GM21619 (cell line): ENCODE measurements around the gene PRMT1.

ENCODE experiments used
- ATAC-seq: cut with Tn5 transposase; IDR thresholded peaks from one replicate; pipeline ENCODE4 v1.9.1; 2021; ENCODE audit not compliant: unreplicated experiment

Gene PRMT1

DNA sequence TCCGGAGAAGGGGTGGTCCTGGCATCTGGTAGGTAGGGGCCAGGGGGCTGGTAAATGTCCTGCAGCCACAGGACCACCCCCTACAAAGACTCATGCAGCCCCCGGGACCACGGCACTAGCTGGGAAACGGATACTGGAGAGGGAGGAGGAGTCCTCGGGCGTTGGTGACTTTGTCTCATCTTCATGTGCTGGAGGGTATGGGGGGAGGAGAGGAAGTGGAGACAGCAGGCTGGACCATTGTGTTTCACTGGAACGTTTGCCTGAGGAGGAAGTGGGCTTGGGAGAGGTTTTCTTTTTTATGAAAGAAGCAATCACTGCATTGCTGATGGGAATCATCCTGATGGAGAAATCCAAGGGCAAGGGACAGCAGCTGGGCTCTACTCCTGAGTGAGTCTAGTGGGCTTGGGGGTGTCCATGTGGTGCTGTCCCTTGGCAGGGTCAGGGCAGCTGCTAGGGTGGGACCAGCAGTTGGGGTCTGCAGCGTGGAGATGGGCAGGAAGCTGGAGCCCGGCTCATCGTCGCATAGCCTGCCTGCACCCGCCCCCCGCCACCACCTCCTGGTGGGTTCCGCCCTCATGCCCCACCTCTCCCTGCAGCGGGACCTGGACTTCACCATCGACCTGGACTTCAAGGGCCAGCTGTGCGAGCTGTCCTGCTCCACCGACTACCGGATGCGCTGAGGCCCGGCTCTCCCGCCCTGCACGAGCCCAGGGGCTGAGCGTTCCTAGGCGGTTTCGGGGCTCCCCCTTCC, 10.7 kb downstream of the PRMT1 start:
- ATAC-seq: no peak

DNA sequence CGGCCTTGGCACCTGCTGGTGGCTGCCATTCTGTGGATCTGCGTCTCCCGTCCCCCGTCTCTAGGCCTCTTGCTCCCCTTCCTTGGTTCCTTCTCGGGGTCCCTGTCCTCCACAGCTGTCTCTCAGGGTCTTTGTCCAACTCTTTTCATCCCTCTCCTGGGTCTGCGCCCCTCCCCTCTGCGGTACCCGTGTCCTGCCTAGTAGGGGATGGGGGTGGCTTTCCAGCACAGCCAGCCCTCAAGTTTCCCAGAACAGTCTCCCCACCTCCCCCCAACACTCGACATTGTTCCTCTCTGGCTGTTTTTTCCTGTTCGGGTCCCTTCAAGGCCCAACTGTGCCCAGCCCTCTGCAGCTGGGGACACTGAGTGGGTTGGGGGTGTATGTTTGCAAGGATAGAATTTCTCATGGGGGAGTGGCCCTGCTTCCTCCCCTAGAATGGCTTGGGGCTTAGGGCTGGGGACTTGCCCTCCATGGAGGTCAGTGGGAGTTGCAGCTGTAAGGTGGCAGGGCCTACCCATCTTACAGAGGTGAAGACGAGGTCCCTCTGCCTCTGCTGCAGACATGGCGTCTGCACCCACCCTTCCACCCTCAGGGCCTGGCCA, 11.6 kb downstream of the PRMT1 start:
- ATAC-seq: no peak

DNA sequence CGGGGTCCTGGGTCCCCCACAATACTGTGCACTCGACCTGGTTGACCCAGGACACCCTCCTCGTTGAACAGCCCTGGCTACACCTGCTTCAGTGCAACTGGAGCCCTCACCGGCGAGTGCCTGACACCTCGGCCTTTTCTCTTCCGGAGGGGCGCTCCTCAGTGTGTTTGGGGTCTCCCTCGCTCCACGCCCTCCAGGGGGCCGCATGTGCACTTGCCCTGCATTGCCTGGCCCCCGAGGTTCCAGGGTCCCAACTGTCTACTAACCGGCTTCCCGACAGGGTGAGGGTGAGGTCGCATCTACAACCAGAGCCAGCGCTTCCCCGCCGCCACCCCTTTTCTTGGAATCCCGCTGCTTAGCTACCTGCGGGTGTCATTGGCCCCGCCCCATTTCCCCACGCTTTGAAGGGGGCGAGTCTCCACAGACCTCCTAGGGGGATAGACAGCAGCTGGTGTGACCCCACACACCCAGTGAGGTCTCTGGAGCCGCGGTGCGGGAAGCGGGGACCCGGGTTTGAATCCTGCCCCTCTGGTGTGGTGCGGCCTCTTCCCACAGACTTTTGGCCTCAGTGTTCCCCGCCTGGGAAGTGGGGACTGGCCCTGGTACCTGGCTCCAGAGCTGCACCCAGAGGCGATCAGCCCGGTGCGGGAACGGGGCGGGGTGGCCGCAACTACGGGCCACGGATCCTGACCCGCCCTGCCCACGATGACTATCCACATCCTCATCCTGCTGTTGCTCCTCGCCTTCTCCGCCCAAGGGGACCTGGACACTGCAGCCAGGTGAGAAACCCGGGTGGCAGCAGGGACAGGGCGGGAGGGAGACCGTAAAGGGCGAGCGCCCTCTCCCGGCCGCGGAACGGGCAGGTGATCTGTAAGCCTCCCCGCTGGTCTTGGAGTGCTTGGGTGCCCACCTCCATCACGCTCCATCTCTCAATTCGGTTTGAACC, 12.3 kb downstream of the PRMT1 start, which contains the start of gene ADM5:
Gene ADM5 (plus strand): TSS at position 462 of the 946 bp plus-strand sequence. CDS start 244 bp downstream, at position 706.
- no peak for ATAC-seq

DNA sequence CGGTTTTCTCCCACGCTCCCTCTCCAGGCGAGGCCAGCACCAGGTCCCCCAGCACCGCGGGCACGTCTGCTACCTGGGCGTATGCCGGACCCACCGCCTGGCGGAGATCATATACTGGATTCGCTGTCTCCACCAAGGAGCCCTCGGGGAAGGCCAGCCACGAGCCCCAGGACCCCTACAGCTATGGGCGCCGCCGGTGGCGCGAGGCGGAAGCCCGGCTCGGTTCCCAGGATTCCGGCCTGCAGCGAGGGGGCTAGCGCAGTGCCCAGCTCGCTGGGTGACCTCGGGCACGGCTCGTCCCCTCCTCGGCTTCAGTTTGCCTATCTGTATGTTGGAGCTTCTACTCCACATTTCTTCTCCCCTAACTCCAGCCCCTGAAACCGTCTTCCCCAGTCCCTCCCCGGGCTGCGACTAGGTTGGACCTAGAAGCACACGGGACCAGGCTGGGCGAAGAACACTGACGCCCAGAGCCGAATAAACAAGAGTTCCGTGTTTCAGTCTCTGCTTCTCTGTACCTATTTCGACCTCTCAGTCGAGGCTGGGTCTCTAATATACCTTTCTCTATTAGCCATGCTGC, 13.1 kb downstream of the PRMT1 start:
- no peak for ATAC-seq

DNA sequence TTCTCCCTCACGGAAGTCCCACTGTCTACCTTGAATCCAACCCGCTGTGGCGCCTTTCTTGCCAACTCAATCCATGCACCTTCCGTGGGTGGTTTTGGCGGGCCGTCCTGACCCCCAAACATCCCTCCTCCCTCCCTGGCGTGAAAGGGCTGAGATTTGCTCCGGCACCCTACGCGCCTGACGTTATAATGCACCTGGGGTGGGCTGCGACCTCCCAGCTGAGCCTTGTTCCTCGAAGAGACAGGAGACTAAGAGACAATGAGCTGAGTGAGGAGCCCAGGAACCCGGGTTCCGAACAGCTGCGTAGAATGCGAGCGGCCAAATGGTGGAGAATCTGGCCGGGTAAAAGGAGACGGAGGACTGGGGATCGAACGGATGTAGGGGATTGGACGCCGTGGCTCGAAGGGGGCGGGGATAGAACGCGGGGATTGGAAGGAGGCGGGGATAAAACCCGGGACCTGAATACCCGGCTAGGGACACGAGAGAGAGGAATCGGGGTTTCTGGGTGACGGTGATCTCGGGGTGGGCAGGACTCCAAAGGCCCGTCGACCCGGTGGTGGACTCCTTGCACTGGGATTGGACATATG, 13.7 kb downstream of the PRMT1 start, which contains the start of gene CPT1C:
Gene CPT1C (plus strand): TSS at position 461 of the 587 bp plus-strand sequence. CDS start 1,137 bp downstream, outside the sequence.
- ATAC-seq: no peak

DNA sequence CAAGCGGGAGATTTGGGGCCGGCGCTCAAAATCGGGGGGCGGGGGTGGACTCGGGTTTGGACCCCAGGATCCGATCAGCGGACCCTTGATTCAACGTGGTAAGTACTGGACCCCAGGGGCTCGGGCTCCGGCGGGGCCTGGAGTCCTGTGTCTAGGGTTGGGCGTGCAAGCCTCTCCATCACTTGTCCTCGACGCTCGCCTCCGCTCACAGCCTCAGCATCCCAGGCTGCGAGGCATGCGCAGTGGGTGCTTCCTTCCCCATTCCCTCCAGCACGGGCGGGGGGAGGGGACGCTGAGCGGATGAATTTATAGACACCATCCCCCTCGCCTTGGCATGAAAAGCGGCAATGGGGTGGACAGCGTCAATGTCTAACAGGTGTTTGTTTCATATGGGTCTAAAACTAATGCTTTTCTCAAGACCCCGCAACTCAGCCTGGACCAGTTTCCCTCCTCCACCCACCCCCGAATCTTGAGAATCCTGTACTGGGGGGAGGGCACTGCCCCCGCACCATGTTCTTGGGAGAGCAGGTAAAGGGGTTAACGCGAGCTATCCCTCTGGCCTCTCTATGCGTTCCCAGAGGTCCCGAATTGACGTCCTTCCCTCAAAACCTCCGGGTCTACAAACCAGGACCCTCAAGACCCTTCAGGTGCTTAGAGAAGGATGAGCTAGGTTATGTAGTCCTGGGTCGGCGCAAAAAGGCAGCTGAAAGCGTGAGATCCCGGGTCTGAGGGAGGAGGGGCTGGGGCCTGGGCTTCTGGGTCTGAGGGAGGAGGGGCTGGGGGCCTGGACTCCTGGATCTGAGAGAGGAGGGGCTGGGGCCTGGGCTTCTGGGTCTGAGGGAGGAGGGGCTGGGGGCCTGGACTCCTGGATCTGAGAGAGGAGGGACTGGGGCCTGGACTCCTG, 14.4 kb downstream of the PRMT1 start:
- ATAC-seq: no peak

DNA sequence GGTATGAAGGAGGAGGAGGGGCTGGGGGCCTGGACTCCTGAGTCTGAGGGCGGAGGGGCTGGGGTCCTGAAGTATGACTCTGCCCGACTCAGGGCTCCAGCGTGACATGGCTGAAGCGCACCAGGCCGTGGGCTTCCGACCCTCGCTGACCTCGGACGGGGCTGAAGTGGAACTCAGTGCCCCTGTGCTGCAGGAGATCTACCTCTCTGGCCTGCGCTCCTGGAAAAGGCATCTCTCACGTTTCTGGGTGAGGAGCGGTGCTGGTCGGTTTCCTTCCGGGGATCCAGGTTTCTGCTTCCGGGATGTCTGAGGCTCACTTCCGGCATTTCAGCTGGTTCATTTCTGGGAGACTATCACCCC, 15.1 kb downstream of the PRMT1 start:
- no peak for ATAC-seq

DNA sequence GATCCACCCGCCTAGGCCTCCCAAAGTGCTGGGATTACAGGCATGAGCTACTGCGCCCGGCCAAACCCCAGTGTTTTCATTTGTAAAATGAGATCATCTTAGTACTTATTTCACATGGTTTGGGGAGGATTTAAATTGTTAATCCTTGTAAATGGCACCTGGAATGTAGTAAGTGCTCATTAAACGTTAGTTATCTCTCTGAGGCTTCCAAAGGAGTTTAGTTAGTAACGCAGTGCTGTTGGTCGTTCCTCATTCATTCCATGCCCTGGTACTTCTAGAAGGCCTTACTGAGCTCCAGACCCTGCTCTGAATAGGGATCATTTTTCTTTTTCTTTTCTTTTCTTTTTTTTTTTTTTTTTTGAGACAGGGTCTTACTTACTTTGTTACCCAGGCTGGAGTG, 19.0 kb downstream of the PRMT1 start:
- no peak for ATAC-seq

DNA sequence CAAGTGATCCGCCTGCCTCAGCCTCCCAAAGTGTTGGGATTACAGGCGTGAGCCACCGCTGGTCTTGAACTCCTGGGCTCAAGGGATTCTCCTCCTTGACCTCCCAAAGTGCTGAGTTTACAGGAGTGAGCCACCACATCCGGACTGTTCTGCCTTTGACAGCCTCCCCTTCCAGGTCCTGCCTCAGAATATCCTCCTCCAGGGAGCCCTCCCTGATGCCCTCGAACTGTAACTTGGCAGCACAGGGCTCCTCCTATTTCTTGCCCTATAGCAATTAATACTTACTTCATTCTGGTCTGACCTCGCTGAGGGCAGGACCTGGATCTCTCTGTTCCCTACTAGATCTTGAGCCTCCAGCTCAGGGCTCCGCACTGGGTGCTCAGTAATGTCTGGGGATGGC, 19.8 kb downstream of the PRMT1 start:
- no peak for ATAC-seq

DNA sequence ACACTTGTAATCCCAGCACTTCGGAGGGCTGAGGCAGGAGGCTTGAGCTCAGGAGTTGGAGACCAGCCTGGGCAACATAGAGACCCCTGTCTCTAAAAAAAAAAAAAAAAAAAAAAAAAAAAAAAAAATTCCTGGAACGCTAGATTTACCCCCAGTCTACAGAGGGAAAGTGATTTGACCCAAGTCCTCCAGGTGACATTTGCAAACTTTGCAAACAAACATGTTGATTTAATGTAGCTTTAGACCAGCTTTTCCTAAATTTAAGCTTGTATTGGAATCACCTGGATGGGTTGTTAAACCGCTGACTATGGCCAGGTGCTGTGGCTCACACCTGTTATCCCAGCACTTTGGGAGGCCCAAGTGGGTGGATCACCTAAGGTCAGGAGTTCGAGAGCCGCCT, 22.3 kb downstream of the PRMT1 start:
- ATAC-seq: no peak

DNA sequence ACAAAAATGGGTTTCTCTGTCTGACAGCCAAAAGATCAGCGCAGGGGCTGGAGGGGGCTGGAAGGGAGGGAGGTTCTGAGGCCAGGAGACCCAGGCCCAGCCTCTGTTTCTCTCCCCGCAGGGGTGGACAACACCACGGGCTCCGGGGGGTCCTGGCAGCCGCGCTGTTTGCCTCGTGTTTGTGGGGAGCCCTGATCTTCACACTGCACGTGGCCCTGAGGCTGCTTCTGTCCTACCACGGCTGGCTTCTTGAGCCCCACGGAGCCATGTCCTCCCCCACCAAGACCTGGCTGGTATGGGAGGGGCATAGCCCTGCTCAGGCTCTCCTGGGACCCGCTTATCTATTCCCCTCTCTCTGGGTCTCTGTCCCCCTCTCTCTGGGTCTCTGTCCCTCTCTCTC, 23.5 kb downstream of the PRMT1 start:
- ATAC-seq: no peak

DNA sequence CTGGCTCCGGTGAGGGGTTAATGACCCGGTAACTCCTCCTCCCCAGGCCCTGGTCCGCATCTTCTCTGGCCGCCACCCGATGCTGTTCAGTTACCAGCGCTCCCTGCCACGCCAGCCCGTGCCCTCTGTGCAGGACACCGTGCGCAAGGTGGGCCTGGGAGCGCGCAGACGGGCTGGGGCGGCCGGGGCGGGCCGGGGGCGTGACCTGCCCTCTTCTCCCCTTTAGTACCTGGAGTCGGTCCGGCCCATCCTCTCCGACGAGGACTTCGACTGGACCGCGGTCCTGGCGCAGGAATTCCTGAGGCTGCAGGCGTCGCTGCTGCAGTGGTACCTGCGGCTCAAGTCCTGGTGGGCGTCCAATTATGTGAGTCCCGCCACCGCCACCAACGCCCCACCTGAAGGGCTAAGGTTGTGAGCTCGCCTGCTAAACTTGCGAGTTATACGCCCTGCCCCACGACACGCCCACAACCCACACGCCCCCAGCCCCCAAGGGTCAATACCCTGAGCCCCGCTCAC, 24.3 kb downstream of the PRMT1 start:
- no peak for ATAC-seq

DNA sequence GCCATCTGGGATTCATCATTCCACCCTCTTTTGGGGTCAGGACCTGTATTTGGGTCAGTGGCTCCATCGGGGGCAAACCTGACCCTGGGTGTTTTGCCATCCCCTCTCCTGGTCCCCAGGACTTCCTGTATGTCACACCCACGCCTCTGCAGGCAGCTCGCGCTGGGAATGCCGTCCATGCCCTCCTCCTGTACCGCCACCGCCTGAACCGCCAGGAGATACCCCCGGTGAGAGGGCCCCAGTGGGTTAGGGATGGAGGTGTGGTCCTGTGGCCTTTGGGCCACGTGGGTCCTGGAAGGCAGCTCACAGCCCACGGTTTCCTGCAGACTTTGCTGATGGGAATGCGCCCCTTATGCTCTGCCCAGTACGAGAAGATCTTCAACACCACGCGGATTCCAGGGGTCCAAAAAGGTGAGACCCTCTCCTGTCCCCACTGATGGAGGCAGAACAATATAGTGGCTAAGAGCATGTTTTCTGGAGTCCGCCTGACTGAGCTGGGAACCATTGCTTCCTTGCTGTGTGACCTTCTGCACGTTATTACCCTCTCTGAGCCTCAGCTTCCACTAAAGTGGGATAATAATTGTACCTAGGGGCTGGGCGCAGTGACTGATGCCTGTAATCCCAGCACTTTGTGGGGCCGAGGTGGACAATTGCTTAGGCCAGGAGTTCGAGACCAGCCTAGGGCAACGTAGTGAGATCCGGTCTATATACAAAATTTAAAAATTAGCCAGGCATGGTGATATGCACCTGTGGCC, 28.0 kb downstream of the PRMT1 start:
- no peak for ATAC-seq

DNA sequence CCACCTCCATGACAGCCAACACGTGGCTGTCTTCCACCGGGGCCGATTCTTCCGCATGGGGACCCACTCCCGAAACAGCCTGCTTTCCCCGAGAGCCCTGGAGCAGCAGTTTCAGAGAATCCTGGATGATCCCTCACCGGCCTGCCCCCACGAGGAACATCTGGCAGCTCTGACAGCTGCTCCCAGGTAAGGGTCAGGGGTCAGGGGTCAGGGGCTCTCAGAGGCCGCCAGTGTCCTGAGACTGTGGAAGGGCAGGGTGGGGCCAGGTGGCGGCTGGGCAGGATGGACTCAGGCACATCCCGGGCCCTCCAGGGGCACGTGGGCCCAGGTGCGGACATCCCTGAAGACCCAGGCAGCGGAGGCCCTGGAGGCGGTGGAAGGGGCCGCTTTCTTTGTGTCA, 28.8 kb downstream of the PRMT1 start:
- ATAC-seq: no peak

DNA sequence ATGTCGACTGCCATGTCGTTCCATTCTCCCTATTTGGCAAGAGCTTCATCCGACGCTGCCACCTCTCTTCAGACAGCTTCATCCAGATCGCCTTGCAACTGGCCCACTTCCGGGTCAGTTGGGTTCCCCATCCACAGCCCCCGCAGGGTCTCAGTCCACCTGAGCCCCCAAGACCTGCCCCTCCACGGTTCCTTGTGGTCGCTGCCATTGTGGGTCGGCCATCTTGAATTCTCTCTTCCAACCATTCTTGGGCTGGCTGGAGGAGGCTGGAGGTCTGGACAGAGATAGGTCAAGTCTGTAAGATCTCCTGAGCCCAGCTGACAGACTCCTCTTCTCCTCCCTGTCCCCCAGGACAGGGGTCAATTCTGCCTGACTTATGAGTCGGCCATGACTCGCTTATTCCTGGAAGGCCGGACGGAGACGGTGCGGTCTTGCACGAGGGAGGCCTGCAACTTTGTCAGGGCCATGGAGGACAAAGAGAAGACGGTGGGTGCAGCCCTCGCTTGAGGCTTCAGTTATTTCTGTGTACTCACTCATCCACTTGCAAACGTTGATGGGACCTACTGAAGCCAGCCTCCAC, 33.4 kb downstream of the PRMT1 start:
- no peak for ATAC-seq

DNA sequence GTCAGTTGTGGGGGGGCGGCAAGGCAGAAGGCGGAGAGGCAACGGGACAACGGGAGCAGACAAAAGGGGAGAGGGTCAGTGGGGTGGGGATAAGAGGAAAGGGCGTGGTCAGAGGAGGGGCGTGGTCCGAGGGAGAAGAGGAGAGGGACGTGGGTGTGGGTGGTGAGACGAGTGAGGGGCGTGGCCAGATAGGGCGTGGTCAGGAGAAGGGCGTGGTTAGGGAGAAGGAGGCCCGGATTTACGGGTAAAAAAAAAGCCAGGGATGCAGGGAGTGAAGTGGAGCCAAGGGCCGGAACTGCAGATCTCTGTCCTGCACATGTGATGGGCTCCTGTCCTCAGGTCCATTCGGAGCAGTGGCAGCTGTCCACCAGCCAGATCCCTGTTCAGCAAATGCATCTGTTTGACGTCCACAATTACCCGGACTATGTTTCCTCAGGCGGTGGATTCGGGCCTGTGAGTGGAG, 35.4 kb downstream of the PRMT1 start:
- no peak for ATAC-seq

DNA sequence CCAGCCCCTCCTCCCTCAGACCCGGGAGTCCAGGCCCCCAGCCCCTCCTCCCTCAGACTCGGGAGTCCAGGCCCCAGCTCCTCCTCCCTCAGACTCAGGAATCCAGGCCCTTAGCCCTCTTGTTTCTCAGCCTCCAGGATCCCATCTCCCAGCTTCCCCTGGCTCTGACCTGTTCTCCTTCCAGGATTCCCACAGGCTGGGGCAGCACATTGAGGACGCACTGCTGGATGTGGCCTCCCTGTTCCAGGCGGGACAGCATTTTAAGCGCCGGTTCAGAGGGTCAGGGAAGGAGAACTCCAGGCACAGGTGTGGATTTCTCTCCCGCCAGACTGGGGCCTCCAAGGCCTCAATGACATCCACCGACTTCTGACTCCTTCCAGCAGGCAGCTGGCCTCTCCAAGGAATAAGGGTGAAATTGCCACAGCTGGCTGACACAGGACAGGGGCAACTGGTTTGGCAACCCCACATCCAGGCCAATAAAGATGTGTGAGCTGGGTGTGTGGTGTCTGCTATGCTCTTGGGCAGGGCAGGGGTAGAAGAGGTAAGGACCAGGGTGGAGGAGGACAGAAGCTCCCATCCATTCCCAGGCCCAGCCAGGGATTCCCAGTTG, 36.3 kb downstream of the PRMT1 start:
- no peak for ATAC-seq

DNA sequence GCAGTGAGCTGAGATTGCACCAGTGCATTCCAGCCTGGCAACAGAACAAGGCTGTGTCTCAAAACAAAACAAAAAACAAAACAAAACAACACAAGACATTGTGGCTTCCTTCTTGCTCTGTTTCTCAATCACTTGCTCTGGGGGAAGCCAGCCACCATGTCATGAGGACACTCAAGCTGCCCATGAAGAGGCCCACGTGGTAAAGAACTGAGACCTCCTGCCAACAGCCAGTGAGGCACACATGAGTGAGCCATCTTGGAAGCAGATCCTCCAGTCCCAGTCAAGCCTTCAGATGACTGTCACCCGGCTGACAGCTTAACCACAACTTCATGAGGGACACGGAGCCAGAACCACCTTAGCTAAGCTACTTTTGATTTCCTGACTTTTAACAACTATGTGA, 39.1 kb downstream of the PRMT1 start:
- ATAC-seq: no peak
